Measurements from ENCODE around the gene MYH7.

GRCh38 chr14:23396781-23397407 is 38.6 kb downstream of the MYH7 start:
- TF ChIP-seq, protein P1, sequence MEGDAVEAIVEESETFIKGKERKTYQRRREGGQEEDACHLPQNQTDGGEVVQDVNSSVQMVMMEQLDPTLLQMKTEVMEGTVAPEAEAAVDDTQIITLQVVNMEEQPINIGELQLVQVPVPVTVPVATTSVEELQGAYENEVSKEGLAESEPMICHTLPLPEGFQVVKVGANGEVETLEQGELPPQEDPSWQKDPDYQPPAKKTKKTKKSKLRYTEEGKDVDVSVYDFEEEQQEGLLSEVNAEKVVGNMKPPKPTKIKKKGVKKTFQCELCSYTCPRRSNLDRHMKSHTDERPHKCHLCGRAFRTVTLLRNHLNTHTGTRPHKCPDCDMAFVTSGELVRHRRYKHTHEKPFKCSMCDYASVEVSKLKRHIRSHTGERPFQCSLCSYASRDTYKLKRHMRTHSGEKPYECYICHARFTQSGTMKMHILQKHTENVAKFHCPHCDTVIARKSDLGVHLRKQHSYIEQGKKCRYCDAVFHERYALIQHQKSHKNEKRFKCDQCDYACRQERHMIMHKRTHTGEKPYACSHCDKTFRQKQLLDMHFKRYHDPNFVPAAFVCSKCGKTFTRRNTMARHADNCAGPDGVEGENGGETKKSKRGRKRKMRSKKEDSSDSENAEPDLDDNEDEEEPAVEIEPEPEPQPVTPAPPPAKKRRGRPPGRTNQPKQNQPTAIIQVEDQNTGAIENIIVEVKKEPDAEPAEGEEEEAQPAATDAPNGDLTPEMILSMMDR (IDR thresholded peaks at IDR 0.05; ENCODE audit: insufficient read depth, low read depth, low read length), result no peak
- no peak for TF ChIP-seq EZH2 (IDR thresholded peaks at IDR 0.05; ENCODE audit: insufficient read depth, low read length)

Measured in astrocyte (in vitro differentiated cells and primary cell).